ENCODE data around the gene DGUOK. TPM values are rescaled to one million over a fixed set of nuclear protein-coding genes. Genes with fewer than 3 reads are reported as not detected.

DGUOK gene
- total RNA-seq, 1 experiment from 2014 or later = 70.7 TPM

DNA sequence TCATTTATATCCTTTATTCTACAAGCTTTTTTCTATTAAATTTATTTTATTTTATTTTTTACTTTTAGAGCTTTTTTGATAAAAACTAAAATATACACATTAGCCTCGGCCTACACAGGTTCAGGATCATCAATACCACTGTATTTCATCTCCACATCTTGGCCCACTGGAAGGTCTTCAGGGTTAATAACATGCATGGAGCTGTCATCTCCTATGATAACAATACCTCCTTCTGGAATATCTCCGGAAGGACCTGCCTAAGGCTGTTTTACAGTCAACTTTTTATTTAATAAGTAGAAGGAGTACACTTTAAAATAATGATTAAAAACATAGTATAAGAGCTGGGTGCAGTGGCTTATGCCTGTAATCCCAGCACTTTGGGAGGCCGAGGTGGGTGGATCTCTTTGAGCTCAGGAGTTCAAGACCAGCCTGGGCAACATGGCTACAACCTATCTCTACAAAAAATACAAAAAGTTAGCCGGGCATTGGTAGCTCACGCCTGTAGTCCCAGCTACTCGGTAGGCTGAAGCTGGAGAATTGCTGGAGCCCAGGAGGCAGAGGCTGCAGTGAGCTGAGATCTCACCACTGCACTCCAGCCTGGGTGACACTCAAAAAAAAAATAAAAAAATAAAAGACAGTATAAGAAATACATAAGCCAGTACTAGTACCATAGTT lies 15.7 kb upstream of the DGUOK start:
- TF ChIP-seq, protein P1, sequence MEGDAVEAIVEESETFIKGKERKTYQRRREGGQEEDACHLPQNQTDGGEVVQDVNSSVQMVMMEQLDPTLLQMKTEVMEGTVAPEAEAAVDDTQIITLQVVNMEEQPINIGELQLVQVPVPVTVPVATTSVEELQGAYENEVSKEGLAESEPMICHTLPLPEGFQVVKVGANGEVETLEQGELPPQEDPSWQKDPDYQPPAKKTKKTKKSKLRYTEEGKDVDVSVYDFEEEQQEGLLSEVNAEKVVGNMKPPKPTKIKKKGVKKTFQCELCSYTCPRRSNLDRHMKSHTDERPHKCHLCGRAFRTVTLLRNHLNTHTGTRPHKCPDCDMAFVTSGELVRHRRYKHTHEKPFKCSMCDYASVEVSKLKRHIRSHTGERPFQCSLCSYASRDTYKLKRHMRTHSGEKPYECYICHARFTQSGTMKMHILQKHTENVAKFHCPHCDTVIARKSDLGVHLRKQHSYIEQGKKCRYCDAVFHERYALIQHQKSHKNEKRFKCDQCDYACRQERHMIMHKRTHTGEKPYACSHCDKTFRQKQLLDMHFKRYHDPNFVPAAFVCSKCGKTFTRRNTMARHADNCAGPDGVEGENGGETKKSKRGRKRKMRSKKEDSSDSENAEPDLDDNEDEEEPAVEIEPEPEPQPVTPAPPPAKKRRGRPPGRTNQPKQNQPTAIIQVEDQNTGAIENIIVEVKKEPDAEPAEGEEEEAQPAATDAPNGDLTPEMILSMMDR (IDR thresholded peaks at IDR 0.05; ENCODE audit: insufficient read depth in 1 of 2, low read depth in 1 of 2, low read length in 1 of 2, severe bottlenecking in 1 of 2, unreplicated experiment in 1 of 2) = no peak
- no peaks in the 10 kb centered on the region for H3K4me1 ChIP-seq
- BruUV-seq (replicated peaks) = no TSS peak
- H3K9me3 ChIP-seq = no peaks in the 10 kb centered on the region
- Mint-ChIP-seq H3K4me3 (ENCODE audit: unreplicated experiment) (no peak overlapping the region), H3K4me1 (ENCODE audit: low read depth, unreplicated experiment) (no peaks in the 10 kb centered on the region), H3K27ac (ENCODE audit: unreplicated experiment) (no peak overlapping the region), H3K9me3 (ENCODE audit: unreplicated experiment) (no peaks in the 10 kb centered on the region), H3K36me3 (ENCODE audit: insufficient read depth, unreplicated experiment) (no peaks in the 10 kb centered on the region), H3K27me3 (ENCODE audit: insufficient read depth, unreplicated experiment) (no peaks in the 10 kb centered on the region)
- no peak overlapping the region for H3K4me3 ChIP-seq (ENCODE audit: low read depth, low read length)
- no peaks in the 10 kb centered on the region for H3K27me3 ChIP-seq (replicated peaks; ENCODE audit: control insufficient read depth, insufficient read depth, low read length)
- ChIA-PET POLR2A (no interaction called here), CTCF (interaction anchor here (0.5 to 0.7 kb wide), 2 partner anchors 30 to 205 kb away, joined by 3 to 5 read pairs; no protein-coding TSS in a partner anchor)
- H3K36me3 ChIP-seq (ENCODE audit: control insufficient read depth, insufficient read depth, low read length) = no peaks in the 10 kb centered on the region
- DNase-seq = no peak
- intact Hi-C loops (cut with micrococcal nuclease; ENCODE audit: unreplicated experiment) = no loop called here

DNA sequence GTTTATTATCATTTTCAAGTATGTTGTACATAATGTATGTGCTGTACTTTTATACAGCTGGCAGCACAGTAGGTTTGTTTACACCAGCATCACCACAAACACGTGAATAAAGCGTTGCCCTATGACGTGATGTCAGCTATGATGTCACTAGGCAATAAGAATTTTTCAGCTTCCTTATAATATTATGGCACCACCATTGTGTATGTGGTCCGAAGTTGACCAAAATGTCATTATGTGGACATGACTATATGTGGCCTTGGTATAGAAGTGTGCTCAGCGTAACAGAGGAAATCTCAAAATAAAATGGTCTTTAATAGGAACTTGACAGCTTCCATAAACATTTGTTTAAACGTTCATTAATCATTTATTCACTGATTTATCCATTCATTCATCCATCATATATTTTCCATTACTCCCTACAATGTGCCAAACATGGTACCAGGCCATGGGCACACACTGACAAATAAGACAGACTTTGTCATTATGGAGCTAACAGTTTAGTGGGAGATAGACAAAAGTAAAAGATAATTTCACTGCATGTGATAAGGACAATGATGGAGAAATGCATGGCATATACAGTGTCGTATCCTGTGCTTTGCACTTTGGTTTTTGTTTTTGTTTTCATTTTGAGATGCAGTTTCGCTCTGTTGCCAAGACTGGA lies 15.0 kb upstream of the DGUOK start:
- H3K4me1 Mint-ChIP-seq (ENCODE audit: low read depth, unreplicated experiment) = no peaks in the 10 kb centered on the region

DNA sequence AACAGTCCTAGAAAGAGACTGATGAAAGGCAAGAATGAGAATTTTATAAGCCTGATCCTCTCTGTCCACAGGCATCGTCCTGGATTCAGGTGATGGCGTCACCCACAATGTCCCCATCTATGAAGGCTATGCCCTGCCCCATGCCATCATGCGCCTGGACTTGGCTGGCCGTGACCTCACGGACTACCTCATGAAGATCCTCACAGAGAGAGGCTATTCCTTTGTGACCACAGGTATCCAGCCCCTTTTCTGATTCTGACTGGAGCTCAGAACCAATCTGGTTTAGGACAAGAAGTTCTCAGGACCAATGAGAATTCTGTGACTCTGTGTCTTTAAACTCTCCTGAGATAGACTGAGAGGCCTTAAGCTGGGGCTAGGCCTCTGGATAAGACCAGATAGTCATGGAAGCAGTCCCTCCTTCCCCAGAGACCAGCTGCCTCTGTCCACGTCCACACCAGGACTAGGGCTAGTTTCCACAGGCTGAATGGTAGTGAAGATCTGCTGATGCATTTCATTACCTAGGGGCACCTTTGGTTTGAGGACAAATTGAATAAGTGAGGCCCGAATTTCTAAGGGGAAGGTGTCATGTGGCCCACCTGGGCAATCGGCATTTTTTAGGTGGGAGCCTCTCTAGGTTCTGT lies 13.1 kb upstream of the DGUOK start:
- Mint-ChIP-seq H3K4me3 (ENCODE audit: unreplicated experiment) (no peak overlapping the region), H3K36me3 (ENCODE audit: insufficient read depth, unreplicated experiment) (no peaks in the 10 kb centered on the region)

More for the DNA sequence above, 15.0 kb upstream of the DGUOK start:
- Histone ChIP-seq H3K27me3 (replicated peaks; ENCODE audit: control insufficient read depth, insufficient read depth, low read length) (no peaks in the 10 kb centered on the region), H3K4me3 (ENCODE audit: low read depth, low read length) (no peak overlapping the region), H3K9me3 (no peaks in the 10 kb centered on the region), H3K4me1 (no peaks in the 10 kb centered on the region), H3K36me3 (ENCODE audit: control insufficient read depth, insufficient read depth, low read length) (no peaks in the 10 kb centered on the region)
- ChIA-PET CTCF (interaction anchor here (0.5 kb wide), 1 partner anchor 31 kb away, joined by 3 read pairs; no protein-coding TSS in a partner anchor), POLR2A (no interaction called here)
- intact Hi-C loops (cut with micrococcal nuclease; ENCODE audit: unreplicated experiment) = no loop called here
- Mint-ChIP-seq H3K4me3 (ENCODE audit: unreplicated experiment) (no peak overlapping the region), H3K36me3 (ENCODE audit: insufficient read depth, unreplicated experiment) (no peaks in the 10 kb centered on the region), H3K27me3 (ENCODE audit: insufficient read depth, unreplicated experiment) (no peaks in the 10 kb centered on the region), H3K27ac (ENCODE audit: unreplicated experiment) (no peak overlapping the region), H3K9me3 (ENCODE audit: unreplicated experiment) (no peaks in the 10 kb centered on the region)
- no TSS peak for BruUV-seq (replicated peaks)
- DNase-seq = no peak
- TF ChIP-seq, protein P1 (IDR thresholded peaks at IDR 0.05; ENCODE audit: insufficient read depth in 1 of 2, low read depth in 1 of 2, low read length in 1 of 2, severe bottlenecking in 1 of 2, unreplicated experiment in 1 of 2) = no peak

More for the DNA sequence above, 13.1 kb upstream of the DGUOK start:
- H3K4me1 ChIP-seq = no peaks in the 10 kb centered on the region
- DNase-seq = no peak
- BruUV-seq (replicated peaks) = no TSS peak
- H3K9me3 ChIP-seq = no peaks in the 10 kb centered on the region
- no peaks in the 10 kb centered on the region for H3K27me3 ChIP-seq (replicated peaks; ENCODE audit: control insufficient read depth, insufficient read depth, low read length)
- Mint-ChIP-seq H3K27ac (ENCODE audit: unreplicated experiment) (no peak overlapping the region), H3K27me3 (ENCODE audit: insufficient read depth, unreplicated experiment) (no peaks in the 10 kb centered on the region), H3K4me1 (ENCODE audit: low read depth, unreplicated experiment) (no peaks in the 10 kb centered on the region), H3K9me3 (ENCODE audit: unreplicated experiment) (no peaks in the 10 kb centered on the region)
- no peaks in the 10 kb centered on the region for H3K36me3 ChIP-seq (ENCODE audit: control insufficient read depth, insufficient read depth, low read length)
- intact Hi-C loops (cut with micrococcal nuclease; ENCODE audit: unreplicated experiment) = no loop called here
- ChIA-PET CTCF (interaction anchor here (0.6 kb wide), 1 partner anchor 207 kb away, joined by 3 read pairs; no protein-coding TSS in a partner anchor), POLR2A (no interaction called here)
- TF ChIP-seq, protein P1 (IDR thresholded peaks at IDR 0.05; ENCODE audit: insufficient read depth in 1 of 2, low read depth in 1 of 2, low read length in 1 of 2, severe bottlenecking in 1 of 2, unreplicated experiment in 1 of 2) = no peak
- H3K4me3 ChIP-seq (ENCODE audit: low read depth, low read length) = no peak overlapping the region
